Measurements from ENCODE around the gene PDE4D.
"Not testable (repeated sequence)": the region's sequence is repeated elsewhere in the genome, so short reads cannot be mapped to it uniquely, and the experiment has no call there.

Gene PDE4D

GRCh38 chr5:59767681-59768151 is 125.8 kb downstream of the PDE4D start:
- no peak for DNase-seq

- DNase-seq: no peak
These were observed 126.3 kb downstream of the PDE4D start for GRCh38 chr5:59767211-59767605.

DNA sequence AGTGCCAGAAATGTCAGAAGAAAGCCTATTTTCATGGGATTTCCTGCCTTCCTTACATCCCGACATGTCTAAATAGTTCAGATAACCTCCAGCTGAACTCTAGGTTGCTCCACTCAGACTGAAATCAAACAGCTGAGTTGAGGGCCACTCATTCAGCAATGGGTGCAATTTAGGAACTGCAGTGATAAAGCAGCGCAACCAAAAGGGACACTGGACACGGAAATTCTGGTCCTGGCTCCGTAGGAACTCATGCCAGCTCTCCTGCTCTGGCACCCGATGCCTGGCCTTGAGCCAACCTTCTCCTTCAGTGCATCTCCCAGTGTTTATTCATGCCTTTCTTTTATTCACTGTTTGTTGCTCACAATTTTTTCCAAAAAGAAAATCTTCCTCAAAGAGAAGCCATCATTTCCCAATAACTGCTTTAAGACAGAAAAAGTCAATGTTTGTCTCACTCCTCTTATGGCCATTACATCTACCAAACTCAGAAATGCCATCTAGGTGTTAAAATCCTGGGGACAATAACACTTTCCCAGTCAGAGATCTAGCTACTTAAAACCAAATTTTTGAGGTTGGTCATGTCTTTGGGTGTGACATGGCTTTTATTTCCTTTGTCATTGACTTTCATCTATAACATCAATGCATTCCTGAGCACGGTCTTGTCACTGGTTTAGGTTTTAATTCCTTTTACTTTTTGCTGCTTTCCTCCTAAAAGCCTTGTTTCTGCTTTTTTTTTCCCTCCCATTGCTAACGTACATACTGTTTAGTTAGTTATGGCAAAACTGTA is 126.9 kb downstream of the PDE4D start:
- no peak for DNase-seq

DNA sequence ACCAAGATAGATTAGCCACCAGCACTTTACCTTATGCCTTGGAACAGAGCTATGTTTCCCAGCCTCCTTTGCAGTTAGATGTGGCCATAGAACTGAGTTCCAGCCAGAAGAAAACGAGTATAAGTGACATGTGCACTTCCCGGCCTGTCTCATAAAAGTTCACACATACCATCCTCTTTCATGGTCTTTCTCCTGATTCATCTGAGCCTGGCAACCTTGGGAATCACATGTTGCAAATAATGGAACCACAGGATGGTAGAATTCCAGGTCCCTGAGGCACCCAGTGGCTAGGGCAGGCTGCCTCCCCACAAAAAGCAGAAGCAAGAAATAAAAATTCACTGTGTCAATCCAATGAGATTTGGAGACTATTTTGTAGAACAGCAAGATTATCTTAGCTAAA is 128.1 kb downstream of the PDE4D start:
- DNase-seq: no peak

DNA sequence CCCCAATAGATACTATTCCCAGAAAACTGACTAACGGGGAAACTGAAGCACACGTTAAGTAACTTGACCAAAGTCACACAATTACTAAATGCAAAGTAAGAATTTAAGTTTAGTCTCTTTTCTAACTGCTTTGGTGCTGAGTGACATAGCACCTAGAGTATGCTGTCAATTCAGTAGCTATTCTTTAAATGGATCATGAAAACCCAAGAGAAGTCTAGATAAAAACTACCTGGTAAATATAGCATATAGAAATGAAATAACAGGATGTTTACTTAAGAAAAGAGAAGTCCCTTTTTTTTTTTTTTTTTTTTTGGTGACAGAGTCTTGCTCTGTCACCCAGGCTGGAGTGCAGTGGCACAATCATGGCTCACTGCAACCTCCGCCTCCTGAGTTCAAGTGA is 129.2 kb downstream of the PDE4D start:
- no peak for DNase-seq

DNA sequence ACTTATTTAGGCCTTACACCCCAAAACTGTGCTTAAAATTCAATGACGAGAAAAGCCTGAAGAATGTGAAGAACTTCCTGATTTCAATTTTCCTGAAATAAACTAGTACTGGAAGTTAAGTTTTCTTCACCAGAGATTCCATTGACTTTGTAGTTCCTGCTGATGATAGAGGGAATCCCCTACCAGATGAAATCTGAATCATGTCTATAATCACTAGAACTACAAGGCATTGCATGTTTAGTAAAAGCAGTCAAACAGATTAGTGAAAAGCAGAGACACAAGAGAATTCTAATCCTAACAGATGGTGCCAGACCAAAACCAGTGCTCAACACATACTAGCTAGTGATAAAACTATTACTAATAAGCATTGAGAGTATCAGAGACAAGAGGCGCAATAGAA is 130.0 kb downstream of the PDE4D start:
- no peak for DNase-seq

- DNase-seq: not testable (repeated sequence)
These were observed 131.3 kb downstream of the PDE4D start for GRCh38 chr5:59762232-59762631.

GRCh38 chr5:59760785-59761348 is 132.7 kb downstream of the PDE4D start:
- DNase-seq: no peak

- no peak for DNase-seq
These were observed 133.8 kb downstream of the PDE4D start for GRCh38 chr5:59759600-59760351.

DNA sequence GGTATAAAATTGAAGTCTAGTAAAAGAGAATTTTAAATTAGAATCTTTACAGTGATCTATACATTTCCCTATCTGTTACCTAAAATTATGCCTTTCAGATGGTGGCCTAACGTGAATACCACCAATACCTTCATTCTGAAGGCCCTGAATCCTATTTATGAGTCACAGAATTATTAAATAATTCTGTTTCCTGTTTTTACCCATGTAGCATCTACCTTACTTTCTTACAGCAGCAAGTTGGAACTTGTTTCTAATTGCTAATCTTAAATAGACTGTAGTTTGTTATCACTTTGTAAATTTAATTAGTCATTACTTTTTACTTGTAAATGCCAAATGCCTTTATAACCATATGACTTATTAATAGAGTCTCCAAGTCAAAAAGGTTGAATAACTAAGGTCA is 135.0 kb downstream of the PDE4D start:
- DNase-seq: no peak

DNA sequence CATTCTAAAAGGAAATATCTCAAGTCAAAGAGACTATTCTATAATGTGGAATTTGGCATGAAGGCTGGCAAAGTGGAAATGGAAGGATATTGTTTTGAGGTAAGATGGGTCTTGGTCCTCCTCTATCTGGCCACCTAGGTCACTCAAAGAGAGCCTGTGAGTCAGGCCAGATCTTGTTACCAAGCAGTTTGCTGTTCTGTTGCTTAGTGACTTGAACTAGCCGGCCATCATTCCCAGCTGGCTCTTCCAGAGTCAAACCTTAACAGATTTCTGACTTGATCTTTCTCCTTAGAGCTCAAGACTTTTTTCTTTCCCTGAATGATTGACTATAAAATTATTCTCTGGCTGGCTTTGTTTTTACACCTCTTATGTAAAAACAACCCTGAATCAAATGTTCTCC is 136.1 kb downstream of the PDE4D start:
- DNase-seq: no peak

GRCh38 chr5:59756373-59757035 is 137.0 kb downstream of the PDE4D start:
- no peak for DNase-seq

DNA sequence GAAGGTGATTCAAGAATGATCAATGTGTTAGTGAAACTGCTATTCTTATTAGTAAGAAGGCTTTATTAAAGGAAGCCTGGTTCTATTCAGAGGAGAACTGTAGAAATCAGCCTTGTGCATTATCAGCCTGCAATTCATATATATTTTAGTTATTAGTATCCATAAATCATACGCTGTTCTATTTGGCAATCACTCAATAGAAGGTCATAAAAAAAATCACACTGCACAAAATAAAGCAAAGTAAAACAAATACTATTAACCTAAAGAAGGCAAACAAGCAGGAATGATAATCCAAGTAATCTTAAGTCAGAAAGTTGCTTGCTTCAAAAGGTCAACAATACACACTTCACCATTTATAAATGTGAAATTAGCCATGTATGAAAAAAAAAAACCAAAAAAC is 138.1 kb downstream of the PDE4D start:
- no peak for DNase-seq

DNA sequence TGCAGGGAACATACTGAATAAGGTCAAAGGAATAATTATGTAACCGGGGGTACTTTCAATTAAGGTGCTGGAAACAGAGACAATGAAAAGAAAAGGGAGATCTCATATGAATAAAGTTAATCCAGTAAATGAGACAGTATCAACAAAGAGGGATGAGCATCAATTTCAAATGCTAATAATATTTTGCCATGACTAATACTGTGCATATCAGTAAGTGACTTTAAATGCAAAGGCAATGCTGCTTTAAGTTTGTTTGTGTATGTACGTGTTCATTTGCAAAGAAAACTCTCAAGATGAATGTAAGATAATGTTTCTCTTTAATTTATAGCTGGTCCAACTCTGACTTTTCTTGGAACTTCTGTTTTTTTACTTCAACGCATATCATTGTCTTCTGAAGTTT is 139.9 kb downstream of the PDE4D start:
- DNase-seq: no peak

GRCh38 chr5:59749782-59750520 is 143.6 kb downstream of the PDE4D start:
- DNase-seq: no peak

DNA sequence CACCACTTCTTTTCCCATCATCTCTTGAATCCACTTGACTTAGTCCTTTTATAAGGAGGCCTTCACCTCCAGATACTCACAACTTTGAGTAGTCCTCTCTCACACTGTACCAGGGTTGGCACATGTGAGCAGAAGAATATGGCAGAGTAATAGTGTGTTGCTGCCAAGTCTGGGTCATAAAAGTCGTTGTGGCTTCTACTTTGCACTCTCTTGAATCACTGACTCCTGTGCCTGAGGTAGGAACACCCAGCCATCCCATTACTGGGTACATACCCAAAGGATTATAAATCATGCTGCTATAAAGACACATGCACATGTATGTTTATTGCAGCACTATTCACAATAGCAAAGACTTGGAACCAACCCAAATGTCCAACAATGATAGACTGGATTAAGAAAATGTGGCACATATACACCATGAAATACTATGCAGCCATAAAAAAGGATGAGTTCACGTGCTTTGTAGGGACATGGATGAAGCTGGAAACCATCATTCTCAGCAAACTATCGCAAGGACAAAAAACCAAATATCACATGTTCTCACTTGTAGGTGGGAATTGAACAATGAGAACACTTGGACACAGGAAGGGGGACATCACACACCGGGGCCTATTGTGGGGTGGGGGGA is 145.4 kb downstream of the PDE4D start:
- not testable (repeated sequence) for DNase-seq

GRCh38 chr5:59746241-59746765 is 147.2 kb downstream of the PDE4D start:
- DNase-seq: no peak

GRCh38 chr5:59745415-59745863 is 148.1 kb downstream of the PDE4D start:
- no peak for DNase-seq

DNA sequence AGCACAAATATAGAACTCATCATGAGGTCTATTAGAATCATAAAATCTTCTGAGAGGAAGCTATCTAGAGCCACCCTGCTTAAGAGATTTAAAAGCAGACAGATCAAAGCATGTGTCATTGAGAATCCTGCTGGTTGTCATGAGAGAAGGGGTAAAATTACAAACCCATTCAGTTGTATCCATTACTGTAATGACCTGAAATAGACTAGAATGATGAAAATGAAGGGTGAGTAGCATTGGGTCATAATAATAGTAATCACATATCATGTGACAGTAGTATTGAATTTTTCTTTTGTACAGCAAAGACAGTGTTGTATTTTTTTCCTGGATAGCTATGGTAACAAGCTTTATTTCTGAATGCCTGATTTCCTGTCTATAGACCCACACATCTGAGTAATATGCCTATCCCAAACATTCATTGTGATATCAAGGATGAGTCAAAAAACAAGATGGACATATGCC is 149.0 kb downstream of the PDE4D start:
- no peak for DNase-seq

DNA sequence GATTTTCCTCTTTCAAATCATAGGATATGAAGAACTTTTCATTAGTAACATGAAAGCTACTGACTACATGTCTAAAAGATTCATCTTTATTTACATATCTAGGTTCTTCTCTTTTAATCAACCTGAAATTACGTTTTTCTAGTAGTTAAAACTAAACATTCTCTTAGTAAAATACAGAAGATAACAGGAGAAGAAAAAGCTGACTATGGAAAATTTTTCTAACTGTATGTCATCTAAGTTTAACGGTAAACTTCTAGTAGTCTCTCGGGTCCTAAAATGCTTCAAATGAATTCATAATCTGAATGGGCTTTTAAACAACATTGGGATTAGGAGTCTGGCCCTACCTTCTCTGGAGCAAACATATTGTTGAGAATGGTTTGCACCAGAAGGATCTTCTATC is 151.9 kb downstream of the PDE4D start:
- no peak for DNase-seq

GRCh38 chr5:59738024-59738423 is 155.5 kb downstream of the PDE4D start:
- DNase-seq: no peak

DNA sequence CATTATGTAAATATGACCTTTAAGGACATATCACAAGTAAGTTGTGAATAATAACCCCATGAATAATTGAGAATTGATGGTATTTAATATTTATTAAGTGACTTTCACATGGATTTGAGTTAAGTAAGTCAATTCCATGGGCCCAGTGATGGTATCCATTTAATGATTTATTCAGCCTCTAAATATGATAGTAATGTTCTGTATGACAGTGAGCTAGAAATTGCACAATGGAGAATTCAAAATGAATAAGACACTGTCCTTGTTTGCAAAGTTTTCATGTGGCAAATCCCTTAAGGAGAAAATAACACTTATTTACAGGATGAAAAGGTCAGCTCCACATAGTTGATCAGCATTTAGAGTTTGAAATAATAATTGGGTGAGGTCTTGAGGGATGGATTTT is 160.7 kb downstream of the PDE4D start:
- DNase-seq: no peak

Measured in stimulated activated naive CD4-positive, alpha-beta T cell treated with Interleukin-2 at 50 U/mL for 16 hours (primary cell).